Neural crest cell (in vitro differentiated cells): ENCODE measurements around the gene STAG1. TPM values are rescaled to one million over a fixed set of nuclear protein-coding genes. Genes with fewer than 3 reads are reported as not detected.
A peak's percentile ranks its signal among the peaks of the same experiment; 100 is the strongest.

Source experiments
- DNase-seq: peaks from one replicate; pipeline ENCODE4 v3.0.0; 2021; ENCODE audit warnings: low read depth, mixed read lengths, low spot score
- H3K27ac Mint-ChIP-seq: one replicate; pipeline ENCODE4 v1.8.0; 2021; ENCODE audit warnings: mild to moderate bottlenecking, mixed read lengths; ENCODE audit not compliant: unreplicated experiment
- H3K27me3 Mint-ChIP-seq: 2 replicates; pipeline ENCODE4 v1.8.0; 2021; ENCODE audit warnings: low read depth, mild to moderate bottlenecking, mixed read lengths
- H3K36me3 Mint-ChIP-seq: 2 replicates; pipeline ENCODE4 v1.8.0; 2021; ENCODE audit warnings: low read depth, mild to moderate bottlenecking, mixed read lengths
- H3K4me1 Mint-ChIP-seq: 2 replicates; pipeline ENCODE4 v1.8.0; 2021; ENCODE audit warnings: mixed read lengths
- H3K4me3 Mint-ChIP-seq: one replicate; pipeline ENCODE4 v1.8.0; 2021; ENCODE audit warnings: mild to moderate bottlenecking, mixed read lengths
- H3K9me3 Mint-ChIP-seq: 2 replicates; pipeline ENCODE4 v1.8.0; 2021; ENCODE audit warnings: mixed read lengths
- CTCF ChIP-seq: fragments of 200-600 bp; sonication (generic); conservative IDR thresholded peaks from 2 replicates; pipeline ENCODE4 v1.5.0; 2021; ENCODE audit warnings: antibody characterized with exemption, mild to moderate bottlenecking
- total RNA-seq: library from RNA; stranded (reverse); gene quantifications from 2 replicates; pipeline ENCODE4 v1.2.1, GENCODE V29; 2021

STAG1 gene
- total RNA-seq, 1 donor from 2014 or later, result 47.0 TPM

- H3K27ac Mint-ChIP-seq, result no peak overlapping the region
- peaks cover 4% of the 10 kb centered on the region for H3K9me3 Mint-ChIP-seq
- H3K4me1 Mint-ChIP-seq, result peaks cover 19% of the 10 kb centered on the region
- H3K27me3 Mint-ChIP-seq, result no peaks in the 10 kb centered on the region
- no peak for TF ChIP-seq CTCF
- H3K36me3 Mint-ChIP-seq, result peaks cover 10% of the 10 kb centered on the region
- DNase-seq, result no peak
- no peak overlapping the region for H3K4me3 Mint-ChIP-seq
These were observed 43.7 kb downstream of the STAG1 start for GRCh38 chr3:136708333-136708985.

- H3K9me3 Mint-ChIP-seq, result peaks cover 6% of the 10 kb centered on the region
- DNase-seq, result no peak
- peaks cover 18% of the 10 kb centered on the region for H3K36me3 Mint-ChIP-seq
- peaks cover 36% of the 10 kb centered on the region for H3K4me1 Mint-ChIP-seq
- TF ChIP-seq CTCF, result no peak
- no peaks in the 10 kb centered on the region for H3K27me3 Mint-ChIP-seq
- no peak overlapping the region for H3K4me3 Mint-ChIP-seq
- no peak overlapping the region for H3K27ac Mint-ChIP-seq
These were observed 48.7 kb downstream of the STAG1 start for GRCh38 chr3:136703429-136703828.

- H3K27me3 Mint-ChIP-seq, result no peaks in the 10 kb centered on the region
- H3K4me3 Mint-ChIP-seq, result no peak overlapping the region
- no peak for DNase-seq
- H3K4me1 Mint-ChIP-seq, result peaks cover 21% of the 10 kb centered on the region
- peaks cover 18% of the 10 kb centered on the region for H3K36me3 Mint-ChIP-seq
- H3K9me3 Mint-ChIP-seq, result peaks cover 6% of the 10 kb centered on the region
- no peak overlapping the region for H3K27ac Mint-ChIP-seq
- TF ChIP-seq CTCF, result no peak
These were observed 52.8 kb downstream of the STAG1 start for GRCh38 chr3:136699271-136699828.

- Mint-ChIP-seq H3K27me3 (no peaks in the 10 kb centered on the region), H3K4me3 (no peak overlapping the region), H3K9me3 (peaks cover 5% of the 10 kb centered on the region), H3K36me3 (peaks cover 17% of the 10 kb centered on the region), H3K27ac (no peak overlapping the region), H3K4me1 (peaks cover 19% of the 10 kb centered on the region)
- TF ChIP-seq CTCF, result peak; percentile 24
- DNase-seq, result no peak
These were observed 53.8 kb downstream of the STAG1 start for GRCh38 chr3:136698361-136698760.

- H3K4me1 Mint-ChIP-seq, result peaks cover 23% of the 10 kb centered on the region
- H3K27ac Mint-ChIP-seq, result no peak overlapping the region
- DNase-seq, result no peak
- H3K4me3 Mint-ChIP-seq, result no peak overlapping the region
- H3K9me3 Mint-ChIP-seq, result peaks cover 6% of the 10 kb centered on the region
- no peak for TF ChIP-seq CTCF
- peaks cover 16% of the 10 kb centered on the region for H3K36me3 Mint-ChIP-seq
- no peaks in the 10 kb centered on the region for H3K27me3 Mint-ChIP-seq
These were observed 55.4 kb downstream of the STAG1 start for GRCh38 chr3:136696797-136697196.
